Right lobe of liver (tissue), 4 donors: ENCODE data around the gene TNIP1.

Source experiments
- CTCF ChIP-seq, 4 donors: fragments of 200-600 bp in 3 of 4; fragments of 450-650 bp in 1 of 4; IDR thresholded peaks; one replicate each; pipeline versions ENCODE4 v1.5.1 to v1.8.0; 2016 to 2022; ENCODE audit warnings: antibody characterized with exemption in 4 of 4, mild to moderate bottlenecking in 2 of 4
- POLR2A ChIP-seq: fragments of 450-650 bp; IDR thresholded peaks from one replicate; pipeline ENCODE4 v1.6.1; 2017; ENCODE audit warnings: antibody characterized with exemption, mild to moderate bottlenecking
- donor health status: DM: no; HTN: no; CAD: no.
- donor health status: DM: no; HTN: no; CAD: no.
- donor health status: DM: no; HTN: yes; CAD: no.

DNA sequence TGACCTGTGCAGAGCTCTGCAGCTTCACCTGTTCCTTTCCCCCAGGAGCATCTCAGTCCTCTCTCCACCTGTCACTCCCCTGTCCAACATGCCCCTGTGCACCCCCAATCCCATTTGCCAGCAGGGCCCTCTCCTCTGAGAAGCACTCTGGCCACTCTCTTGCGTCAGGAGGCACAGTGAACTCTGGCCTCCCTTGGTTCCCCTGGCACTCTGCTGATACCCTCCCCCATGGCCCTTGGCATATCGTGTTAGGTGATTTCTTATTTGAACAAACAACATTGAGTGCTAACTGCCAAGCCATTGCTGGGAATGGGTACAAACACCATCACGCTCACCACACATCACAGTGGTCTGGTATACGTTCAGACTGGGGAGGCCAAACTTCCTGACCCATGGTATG is 20.9 kb upstream of the TNIP1 start:
- no peak for TF ChIP-seq CTCF (IDR thresholded peaks at IDR 0.05)
- TF ChIP-seq POLR2A = peak; percentile 18
